Measurements from ENCODE around the gene NKPD1. TPM values are rescaled to one million over a fixed set of nuclear protein-coding genes. Genes with fewer than 3 reads are reported as not detected.

NKPD1 gene
- total RNA-seq, 2 donors from 2014 or later: 3.6 to 4.1 TPM

GRCh38 chr19:45135176-45135885 is 25.5 kb downstream of the NKPD1 start:
- Histone ChIP-seq H3K27ac (no peak overlapping the region), H3K9me3 (no peaks in the 10 kb centered on the region), H3K4me1 (replicated peaks) (no peaks in the 10 kb centered on the region), H3K36me3 (no peaks in the 10 kb centered on the region), H3K4me3 (no peak overlapping the region), H3K27me3 (replicated peaks; ENCODE audit: insufficient read depth) (no peaks in the 10 kb centered on the region)
- no peak for DNase-seq (ENCODE audit: low spot score)
- 94% methylated on average over 21 of the region's 21 CpGs for WGBS
- intact Hi-C loops (cut with DNase I): no loop called here
- TF ChIP-seq POLR2AphosphoS5 (IDR thresholded peaks at IDR 0.05) (no peak), CTCF (IDR thresholded peaks at IDR 0.05) (no peak), POLR2A (IDR thresholded peaks at IDR 0.05) (no peak)

GRCh38 chr19:45133661-45134060 is 27.1 kb downstream of the NKPD1 start:
- no peaks in the 10 kb centered on the region for H3K9me3 ChIP-seq
- 96% methylated on average over 8 of the region's 8 CpGs for WGBS
- DNase-seq (ENCODE audit: low spot score): no peak
- no peak overlapping the region for H3K4me3 ChIP-seq
- TF ChIP-seq POLR2AphosphoS5 (IDR thresholded peaks at IDR 0.05): no peak
- no peak for TF ChIP-seq POLR2A (IDR thresholded peaks at IDR 0.05)
- no peak for TF ChIP-seq CTCF (IDR thresholded peaks at IDR 0.05)
- H3K27me3 ChIP-seq (replicated peaks; ENCODE audit: insufficient read depth): no peaks in the 10 kb centered on the region
- H3K27ac ChIP-seq: no peak overlapping the region
- H3K4me1 ChIP-seq (replicated peaks): no peaks in the 10 kb centered on the region
- H3K36me3 ChIP-seq: no peaks in the 10 kb centered on the region
- intact Hi-C loops (cut with DNase I): no loop called here

- WGBS: 45% methylated on average over 13 of the region's 13 CpGs
- intact Hi-C loops (cut with DNase I): no loop called here
- no peaks in the 10 kb centered on the region for H3K4me1 ChIP-seq (replicated peaks)
- no peaks in the 10 kb centered on the region for H3K9me3 ChIP-seq
- H3K27ac ChIP-seq: no peak overlapping the region
- no peaks in the 10 kb centered on the region for H3K36me3 ChIP-seq
- no peaks in the 10 kb centered on the region for H3K27me3 ChIP-seq (replicated peaks; ENCODE audit: insufficient read depth)
- TF ChIP-seq POLR2A (IDR thresholded peaks at IDR 0.05): no peak
- no peak for TF ChIP-seq POLR2AphosphoS5 (IDR thresholded peaks at IDR 0.05)
- TF ChIP-seq CTCF (IDR thresholded peaks at IDR 0.05): peak in 3 of 4 experiments; percentile 8 to 54 (median 31)
- peak; percentile 21 for DNase-seq (ENCODE audit: low spot score)
- H3K4me3 ChIP-seq: no peak overlapping the region
These were observed 29.7 kb downstream of the NKPD1 start for GRCh38 chr19:45130888-45131615.

- Histone ChIP-seq H3K27ac (no peak overlapping the region), H3K4me3 (no peak overlapping the region), H3K4me1 (replicated peaks) (no peaks in the 10 kb centered on the region), H3K9me3 (no peaks in the 10 kb centered on the region), H3K27me3 (replicated peaks; ENCODE audit: insufficient read depth) (no peaks in the 10 kb centered on the region), H3K36me3 (no peaks in the 10 kb centered on the region)
- 86% methylated on average over 13 of the region's 13 CpGs for WGBS
- intact Hi-C loops (cut with DNase I): no loop called here
- DNase-seq (ENCODE audit: low spot score): no peak
- no peak for TF ChIP-seq POLR2A (IDR thresholded peaks at IDR 0.05)
- TF ChIP-seq CTCF (IDR thresholded peaks at IDR 0.05): no peak
- TF ChIP-seq POLR2AphosphoS5 (IDR thresholded peaks at IDR 0.05): no peak
These were observed 30.5 kb downstream of the NKPD1 start for GRCh38 chr19:45130236-45130635.

All from prostate gland (tissue), 2 donors.